Measurements from ENCODE around the gene ZNF281.

- TF ChIP-seq, protein P1, sequence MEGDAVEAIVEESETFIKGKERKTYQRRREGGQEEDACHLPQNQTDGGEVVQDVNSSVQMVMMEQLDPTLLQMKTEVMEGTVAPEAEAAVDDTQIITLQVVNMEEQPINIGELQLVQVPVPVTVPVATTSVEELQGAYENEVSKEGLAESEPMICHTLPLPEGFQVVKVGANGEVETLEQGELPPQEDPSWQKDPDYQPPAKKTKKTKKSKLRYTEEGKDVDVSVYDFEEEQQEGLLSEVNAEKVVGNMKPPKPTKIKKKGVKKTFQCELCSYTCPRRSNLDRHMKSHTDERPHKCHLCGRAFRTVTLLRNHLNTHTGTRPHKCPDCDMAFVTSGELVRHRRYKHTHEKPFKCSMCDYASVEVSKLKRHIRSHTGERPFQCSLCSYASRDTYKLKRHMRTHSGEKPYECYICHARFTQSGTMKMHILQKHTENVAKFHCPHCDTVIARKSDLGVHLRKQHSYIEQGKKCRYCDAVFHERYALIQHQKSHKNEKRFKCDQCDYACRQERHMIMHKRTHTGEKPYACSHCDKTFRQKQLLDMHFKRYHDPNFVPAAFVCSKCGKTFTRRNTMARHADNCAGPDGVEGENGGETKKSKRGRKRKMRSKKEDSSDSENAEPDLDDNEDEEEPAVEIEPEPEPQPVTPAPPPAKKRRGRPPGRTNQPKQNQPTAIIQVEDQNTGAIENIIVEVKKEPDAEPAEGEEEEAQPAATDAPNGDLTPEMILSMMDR (IDR thresholded peaks at IDR 0.05), result no peak
- TF ChIP-seq EZH2 (IDR thresholded peaks at IDR 0.05), result no peak
Observed at GRCh38 chr1:200442537-200443156, 32.8 kb upstream of the ZNF281 start.
